Inflammatory macrophage (primary cell): ENCODE results near the gene GATD1.

Experiments used
- DNase-seq, 2 donors: peaks; one replicate each; pipeline ENCODE4 v3.0.0-alpha.2; 2020 to 2022

Gene GATD1

GRCh38 chr11:795634-796564 lies 18.6 kb upstream of the GATD1 start:
- DNase-seq, result peak; percentile 75 to 91

- DNase-seq, result no peak
Observed at GRCh38 chr11:794766-795633, 17.7 kb upstream of the GATD1 start.

GRCh38 chr11:794013-794765 lies 16.9 kb upstream of the GATD1 start:
- no peak for DNase-seq

- DNase-seq, result no peak
Observed at GRCh38 chr11:793556-793955, 16.3 kb upstream of the GATD1 start.

- DNase-seq, result no peak
Observed at GRCh38 chr11:792873-793272, 15.6 kb upstream of the GATD1 start.

GRCh38 chr11:792535-792821 lies 15.2 kb upstream of the GATD1 start:
- DNase-seq, result no peak

- DNase-seq, result no peak
Observed at GRCh38 chr11:791658-792534, 14.6 kb upstream of the GATD1 start.

- no peak for DNase-seq
Observed at GRCh38 chr11:790721-791564, 13.7 kb upstream of the GATD1 start.

- DNase-seq, result no peak
Observed at GRCh38 chr11:789943-790342, 12.7 kb upstream of the GATD1 start, which contains the start of gene CEND1. CEND1 (minus strand) TSS chr11:790090; CDS start chr11:788576, 1,514 bp downstream.

- DNase-seq, result no peak
Observed at GRCh38 chr11:788953-789940, 12.0 kb upstream of the GATD1 start.

GRCh38 chr11:788009-788640 lies 10.8 kb upstream of the GATD1 start:
- no peak for DNase-seq

GRCh38 chr11:787084-787675 lies 9.9 kb upstream of the GATD1 start:
- DNase-seq, result no peak

GRCh38 chr11:786235-787083 lies 9.2 kb upstream of the GATD1 start:
- no peak for DNase-seq

GRCh38 chr11:783581-784015 lies 6.3 kb upstream of the GATD1 start:
- peak in 1 of 2 donors; percentile 52 for DNase-seq

- DNase-seq, result no peak
Observed at GRCh38 chr11:782264-783174, 5.2 kb upstream of the GATD1 start.

- DNase-seq, result no peak
Observed at GRCh38 chr11:779955-780532, 2.8 kb upstream of the GATD1 start.
